Measurements from ENCODE around the gene BDH1.

GRCh38 chr3:197527569-197527968, 28.2 kb downstream of the BDH1 start:
- TF ChIP-seq CTCF (IDR thresholded peaks at IDR 0.05; ENCODE audit: insufficient read depth, low read depth, low read length) (no peak), EZH2 (IDR thresholded peaks at IDR 0.05; ENCODE audit: insufficient read depth, low read length) (no peak)

All from astrocyte (in vitro differentiated cells and primary cell).